Loucy (cell line): ENCODE data around the gene CRTAC1.

Experiments
- EZH2phosphoT487 ChIP-seq: fragments of 200-600 bp; IDR thresholded peaks from 2 replicates; pipeline ENCODE4 v1.6.1; 2018; ENCODE audit warnings: antibody characterized with exemption, mild to moderate bottlenecking, moderate library complexity, borderline replicate concordance
- TF ChIP-seq, protein P1 (sequence below): fragments of 200-600 bp; sonication (generic); conservative IDR thresholded peaks from 2 replicates; pipeline ENCODE4 v1.5.1; 2014; ENCODE audit warnings: mild to moderate bottlenecking, antibody characterized with exemption, low read length

DNA sequence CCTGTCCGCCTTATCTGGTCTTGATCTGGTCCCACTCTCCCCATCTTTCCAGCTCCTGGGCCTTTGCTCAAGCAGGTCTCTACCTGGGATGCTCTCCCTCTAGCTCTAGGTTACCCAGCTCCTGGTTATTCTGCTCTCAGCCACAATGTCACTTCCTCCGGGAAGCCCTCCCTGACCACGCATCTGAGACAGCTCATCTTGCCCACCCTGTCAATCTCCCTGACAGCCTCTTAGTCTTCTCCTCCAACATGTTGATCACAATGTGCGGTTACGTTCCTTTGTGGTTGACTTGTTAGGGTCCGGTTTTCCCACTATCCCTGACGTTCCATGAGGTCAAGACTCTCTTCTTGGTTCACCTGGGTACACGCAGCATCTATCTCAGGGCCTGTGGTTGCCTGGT is 125.1 kb downstream of the CRTAC1 start:
- TF ChIP-seq, protein P1, sequence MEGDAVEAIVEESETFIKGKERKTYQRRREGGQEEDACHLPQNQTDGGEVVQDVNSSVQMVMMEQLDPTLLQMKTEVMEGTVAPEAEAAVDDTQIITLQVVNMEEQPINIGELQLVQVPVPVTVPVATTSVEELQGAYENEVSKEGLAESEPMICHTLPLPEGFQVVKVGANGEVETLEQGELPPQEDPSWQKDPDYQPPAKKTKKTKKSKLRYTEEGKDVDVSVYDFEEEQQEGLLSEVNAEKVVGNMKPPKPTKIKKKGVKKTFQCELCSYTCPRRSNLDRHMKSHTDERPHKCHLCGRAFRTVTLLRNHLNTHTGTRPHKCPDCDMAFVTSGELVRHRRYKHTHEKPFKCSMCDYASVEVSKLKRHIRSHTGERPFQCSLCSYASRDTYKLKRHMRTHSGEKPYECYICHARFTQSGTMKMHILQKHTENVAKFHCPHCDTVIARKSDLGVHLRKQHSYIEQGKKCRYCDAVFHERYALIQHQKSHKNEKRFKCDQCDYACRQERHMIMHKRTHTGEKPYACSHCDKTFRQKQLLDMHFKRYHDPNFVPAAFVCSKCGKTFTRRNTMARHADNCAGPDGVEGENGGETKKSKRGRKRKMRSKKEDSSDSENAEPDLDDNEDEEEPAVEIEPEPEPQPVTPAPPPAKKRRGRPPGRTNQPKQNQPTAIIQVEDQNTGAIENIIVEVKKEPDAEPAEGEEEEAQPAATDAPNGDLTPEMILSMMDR: no peak
- TF ChIP-seq EZH2phosphoT487: no peak
